ENCODE measurements around the gene ZNF410. TPM values are rescaled to one million over a fixed set of nuclear protein-coding genes. Genes with fewer than 3 reads are reported as not detected.

Gene ZNF410
- total RNA-seq, 1 donor from 2014 or later = 33.6 TPM

GRCh38 chr14:73944432-73945158, 57.9 kb downstream of the ZNF410 start:
- intact Hi-C loops (cut with DNase I) = loop anchor here (5.0 kb wide), 1 partner anchor 222 kb away; no protein-coding TSS in a partner anchor
- no peak overlapping the region for H3K27ac ChIP-seq
- peaks cover 0 to 4% of the 10 kb centered on the region in 2 donors for H3K4me1 ChIP-seq
- no peak for DNase-seq (ENCODE audit: low spot score in 2 of 2)
- no peak for TF ChIP-seq CTCF (IDR thresholded peaks at IDR 0.05)
- no peaks in the 10 kb centered on the region for H3K9me3 ChIP-seq
- H3K27me3 ChIP-seq = no peaks in the 10 kb centered on the region
- H3K4me3 ChIP-seq = no peak overlapping the region
- H3K36me3 ChIP-seq = peaks cover 22 to 31% of the 10 kb centered on the region in 2 donors

GRCh38 chr14:73945159-73945670, 58.6 kb downstream of the ZNF410 start:
- H3K4me1 ChIP-seq = peaks cover 0 to 4% of the 10 kb centered on the region in 2 donors
- peaks cover 17 to 28% of the 10 kb centered on the region in 2 donors for H3K36me3 ChIP-seq
- H3K27me3 ChIP-seq = no peaks in the 10 kb centered on the region
- H3K27ac ChIP-seq = no peak overlapping the region
- H3K4me3 ChIP-seq = no peak overlapping the region
- H3K9me3 ChIP-seq = no peaks in the 10 kb centered on the region
- TF ChIP-seq CTCF (IDR thresholded peaks at IDR 0.05) = no peak
- intact Hi-C loops (cut with DNase I) = loop anchor here (5.0 kb wide), 1 partner anchor 223 kb away; no protein-coding TSS in a partner anchor
- DNase-seq (ENCODE audit: low spot score in 2 of 2) = no peak

- peak in 2 of 3 experiments; percentile 7 to 19 for TF ChIP-seq CTCF (IDR thresholded peaks at IDR 0.05)
- intact Hi-C loops (cut with DNase I) = loop anchor here (1.0 to 5.0 kb wide), 4 partner anchors 69 to 238 kb away; partner anchors contain the start of genes ALDH6A1, BBOF1, ENTPD5 and LIN52
- H3K4me3 ChIP-seq = peak within 1 kb of the TSS; percentile 78 to 85
Observed at GRCh38 chr14:73949752-73950734, 63.4 kb downstream of the ZNF410 start, which contains the start of the genes COQ6 and FAM161B. Gene COQ6 (plus strand): TSS chr14:73950302. CDS start chr14:73950333, 31 bp downstream. Gene FAM161B (minus strand): TSS chr14:73950094. CDS start chr14:73950026, 68 bp downstream.

GRCh38 chr14:73953731-73954130, 67.1 kb downstream of the ZNF410 start:
- Histone ChIP-seq H3K4me1 (peaks cover 0 to 12% of the 10 kb centered on the region in 2 donors), H3K4me3 (no peak overlapping the region), H3K27me3 (no peaks in the 10 kb centered on the region), H3K36me3 (peaks cover 27 to 46% of the 10 kb centered on the region in 2 donors), H3K9me3 (no peaks in the 10 kb centered on the region), H3K27ac (no peak overlapping the region)
- intact Hi-C loops (cut with DNase I) = loop anchor here (5.0 kb wide), 1 partner anchor 241 kb away; the partner anchor contains the start of gene PNMA1
- no peak for TF ChIP-seq CTCF (IDR thresholded peaks at IDR 0.05)
- DNase-seq (ENCODE audit: low spot score in 2 of 2) = no peak

More at GRCh38 chr14:73949752-73950734, 63.4 kb downstream of the ZNF410 start, which contains the start of the genes COQ6 and FAM161B:
- Histone ChIP-seq H3K4me1 (peaks cover 0 to 12% of the 10 kb centered on the region in 2 donors), H3K27ac (peak within 1 kb of the TSS; percentile 88 to 95), H3K36me3 (peaks cover 5 to 16% of the 10 kb centered on the region in 2 donors), H3K27me3 (no peaks in the 10 kb centered on the region), H3K9me3 (no peaks in the 10 kb centered on the region)
- peak; percentile 79 to 97 for DNase-seq (ENCODE audit: low spot score in 2 of 2)

GRCh38 chr14:73955674-73956073, 69.0 kb downstream of the ZNF410 start:
- H3K4me1 ChIP-seq = peaks cover 0 to 7% of the 10 kb centered on the region in 2 donors
- no peak for TF ChIP-seq CTCF (IDR thresholded peaks at IDR 0.05)

More at GRCh38 chr14:73955674-73956073, 69.0 kb downstream of the ZNF410 start:
- H3K36me3 ChIP-seq = peaks cover 47 to 66% of the 10 kb centered on the region in 2 donors
- H3K4me3 ChIP-seq = no peak overlapping the region
- DNase-seq (ENCODE audit: low spot score in 2 of 2) = no peak
- no peaks in the 10 kb centered on the region for H3K9me3 ChIP-seq
- no peak overlapping the region for H3K27ac ChIP-seq
- intact Hi-C loops (cut with DNase I) = no loop called here
- H3K27me3 ChIP-seq = no peaks in the 10 kb centered on the region
